GM19468 (cell line): Measurements from ENCODE around the gene RENBP.

Experiments used
- ATAC-seq: cut with Tn5 transposase; IDR thresholded peaks from one replicate; pipeline ENCODE4 v1.9.1; 2021; ENCODE audit warnings: mild to moderate bottlenecking, moderate library complexity, moderate number of reproducible peaks; ENCODE audit not compliant: unreplicated experiment; ENCODE audit errors: extremely low read depth

RENBP gene

GRCh38 chrX:153971450-153972367 is 27.3 kb upstream of the RENBP start, which contains the start of gene HCFC1:
Gene HCFC1 (minus strand): TSS chrX:153971818. CDS start chrX:153970840, 978 bp downstream.
- peak; percentile 18 for ATAC-seq

GRCh38 chrX:153971124-153971449 is 26.6 kb upstream of the RENBP start:
- peak; percentile 11 for ATAC-seq

GRCh38 chrX:153970357-153971123 is 26.1 kb upstream of the RENBP start:
- no peak for ATAC-seq

GRCh38 chrX:153969904-153970356 is 25.5 kb upstream of the RENBP start:
- no peak for ATAC-seq

- no peak for ATAC-seq
Observed at GRCh38 chrX:153969125-153969903, 24.9 kb upstream of the RENBP start.

- no peak for ATAC-seq
Observed at GRCh38 chrX:153968754-153969124, 24.3 kb upstream of the RENBP start.

- ATAC-seq: no peak
Observed at GRCh38 chrX:153968255-153968654, 23.8 kb upstream of the RENBP start.

- ATAC-seq: no peak
Observed at GRCh38 chrX:153967536-153968224, 23.2 kb upstream of the RENBP start.

GRCh38 chrX:153966841-153967535 is 22.5 kb upstream of the RENBP start:
- no peak for ATAC-seq

- ATAC-seq: no peak
Observed at GRCh38 chrX:153966283-153966688, 21.8 kb upstream of the RENBP start.

GRCh38 chrX:153965406-153965805 is 21.0 kb upstream of the RENBP start:
- no peak for ATAC-seq

GRCh38 chrX:153964105-153964504 is 19.7 kb upstream of the RENBP start:
- ATAC-seq: no peak

GRCh38 chrX:153963546-153963945 is 19.1 kb upstream of the RENBP start:
- no peak for ATAC-seq

GRCh38 chrX:153961292-153961691 is 16.8 kb upstream of the RENBP start:
- ATAC-seq: no peak

- ATAC-seq: no peak
Observed at GRCh38 chrX:153960786-153961185, 16.3 kb upstream of the RENBP start.

GRCh38 chrX:153960077-153960476 is 15.6 kb upstream of the RENBP start:
- no peak for ATAC-seq

GRCh38 chrX:153959649-153960048 is 15.2 kb upstream of the RENBP start:
- ATAC-seq: no peak

GRCh38 chrX:153958605-153959004 is 14.2 kb upstream of the RENBP start:
- no peak for ATAC-seq

GRCh38 chrX:153957224-153957623 is 12.8 kb upstream of the RENBP start:
- ATAC-seq: no peak
